ENCODE results near the gene PSMB4.

- TF ChIP-seq CTCF (IDR thresholded peaks at IDR 0.05) (no peak), POLR2A (IDR thresholded peaks at IDR 0.05) (no peak)
Observed at GRCh38 chr1:151444783-151445177, 45.4 kb downstream of the PSMB4 start.

All from lower leg skin (tissue), 3 donors.